NCI-H2029 treated with DMSO at 0.1 percent for 48 hours (cell line): ENCODE results near the gene TCN2.
"Not testable (repeated sequence)": the region's sequence is repeated elsewhere in the genome, so short reads cannot be mapped to it uniquely, and the experiment has no call there.

Source experiments
- DNase-seq: peaks from one replicate; lab custom pipeline; 2025; lab: John Stamatoyannopoulos, UW

The TCN2 gene

GRCh38 chr22:30611197-30611596 lies 4.2 kb downstream of the TCN2 start:
- DNase-seq, result no peak

DNA sequence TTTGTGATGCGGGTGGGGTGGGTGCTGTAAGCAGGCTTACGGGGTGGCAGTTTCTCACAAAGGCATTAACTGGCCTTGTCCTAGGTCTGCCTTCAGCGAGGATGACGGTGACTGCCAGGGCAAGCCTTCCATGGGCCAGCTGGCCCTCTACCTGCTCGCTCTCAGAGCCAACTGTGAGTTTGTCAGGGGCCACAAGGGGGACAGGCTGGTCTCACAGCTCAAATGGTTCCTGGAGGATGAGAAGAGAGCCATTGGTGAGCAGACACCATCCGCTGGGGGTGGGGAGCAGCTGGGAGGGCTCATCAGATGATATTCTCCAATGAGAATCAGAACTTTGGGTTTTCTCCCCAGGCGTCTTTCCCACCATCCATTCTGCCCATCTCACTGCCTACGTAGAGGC lies 5.8 kb downstream of the TCN2 start:
- no peak for DNase-seq

- DNase-seq, result no peak
These were observed 7.3 kb downstream of the TCN2 start for GRCh38 chr22:30614268-30614667.

DNA sequence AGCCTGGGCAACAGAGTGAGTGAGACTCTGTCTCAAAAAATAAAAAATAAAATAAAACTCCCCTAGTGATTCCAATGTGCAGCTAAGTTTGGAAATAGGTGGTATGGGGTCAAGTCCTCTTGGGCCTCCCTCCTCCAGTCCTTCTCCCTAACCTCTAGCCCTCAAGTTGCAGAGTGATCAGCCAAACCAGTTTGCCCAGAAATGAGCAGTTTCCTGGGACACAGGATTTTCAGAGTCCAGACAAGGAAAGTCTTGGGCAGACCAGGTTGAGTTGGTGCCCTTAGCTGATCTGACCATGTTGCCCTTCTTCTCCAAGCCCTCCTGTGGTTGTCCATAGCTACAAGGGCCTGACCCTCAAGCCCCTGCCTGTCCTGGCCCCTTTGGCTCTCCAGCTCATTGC lies 7.9 kb downstream of the TCN2 start:
- no peak for DNase-seq

DNA sequence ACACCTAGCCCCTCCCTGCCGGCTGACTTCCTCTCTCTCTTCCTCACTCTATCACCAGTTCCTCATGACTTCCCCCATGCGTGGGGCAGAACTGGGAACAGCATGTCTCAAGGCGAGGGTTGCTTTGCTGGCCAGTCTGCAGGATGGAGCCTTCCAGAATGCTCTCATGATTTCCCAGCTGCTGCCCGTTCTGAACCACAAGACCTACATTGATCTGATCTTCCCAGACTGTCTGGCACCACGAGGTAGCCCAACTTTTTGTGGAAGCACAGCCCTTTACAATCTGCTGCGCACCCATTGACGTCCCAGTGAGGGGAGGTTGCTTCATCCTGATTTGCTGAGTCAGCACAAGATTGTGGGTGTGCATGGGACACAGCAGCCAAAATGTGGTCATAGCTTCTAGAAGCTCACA lies 8.6 kb downstream of the TCN2 start:
- DNase-seq, result no peak

DNA sequence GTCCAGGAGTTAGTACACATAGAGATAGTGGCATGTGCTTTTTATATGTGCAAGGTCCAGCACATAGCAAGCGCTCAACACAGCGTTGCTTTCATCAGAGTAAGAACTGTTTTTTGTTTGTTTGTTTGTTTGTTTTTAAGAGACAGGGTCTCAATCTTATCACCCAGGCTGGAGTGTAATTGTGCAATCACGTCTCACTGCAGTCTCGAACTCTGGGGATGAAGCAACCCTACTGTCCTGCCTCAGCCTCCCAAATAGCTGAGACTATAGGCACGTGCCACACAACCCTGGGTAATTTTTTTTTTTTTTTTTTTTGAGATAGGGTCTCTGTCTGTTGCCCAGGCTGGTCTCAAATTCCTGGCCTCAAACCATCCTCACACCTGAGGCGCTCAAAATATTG lies 10.8 kb downstream of the TCN2 start:
- DNase-seq, result no peak

- not testable (repeated sequence) for DNase-seq
These were observed 12.9 kb downstream of the TCN2 start for GRCh38 chr22:30619909-30620308.

- DNase-seq, result no peak
These were observed 19.4 kb downstream of the TCN2 start for GRCh38 chr22:30626413-30626812.

GRCh38 chr22:30627471-30627870 lies 20.5 kb downstream of the TCN2 start:
- DNase-seq, result no peak

- DNase-seq, result peak; percentile 9
These were observed 21.5 kb downstream of the TCN2 start for GRCh38 chr22:30628491-30628890.

- DNase-seq, result not testable (repeated sequence)
These were observed 24.5 kb downstream of the TCN2 start for GRCh38 chr22:30631469-30631868.

GRCh38 chr22:30634471-30635233 lies 27.7 kb downstream of the TCN2 start:
- DNase-seq, result peak; percentile 57

GRCh38 chr22:30635273-30636225 lies 28.6 kb downstream of the TCN2 start, which contains the start of gene SLC35E4:
TSS of gene SLC35E4 (plus strand) at chr22:30635781. CDS start at chr22:30636451, 670 bp downstream.
- peak; percentile 27 for DNase-seq

DNA sequence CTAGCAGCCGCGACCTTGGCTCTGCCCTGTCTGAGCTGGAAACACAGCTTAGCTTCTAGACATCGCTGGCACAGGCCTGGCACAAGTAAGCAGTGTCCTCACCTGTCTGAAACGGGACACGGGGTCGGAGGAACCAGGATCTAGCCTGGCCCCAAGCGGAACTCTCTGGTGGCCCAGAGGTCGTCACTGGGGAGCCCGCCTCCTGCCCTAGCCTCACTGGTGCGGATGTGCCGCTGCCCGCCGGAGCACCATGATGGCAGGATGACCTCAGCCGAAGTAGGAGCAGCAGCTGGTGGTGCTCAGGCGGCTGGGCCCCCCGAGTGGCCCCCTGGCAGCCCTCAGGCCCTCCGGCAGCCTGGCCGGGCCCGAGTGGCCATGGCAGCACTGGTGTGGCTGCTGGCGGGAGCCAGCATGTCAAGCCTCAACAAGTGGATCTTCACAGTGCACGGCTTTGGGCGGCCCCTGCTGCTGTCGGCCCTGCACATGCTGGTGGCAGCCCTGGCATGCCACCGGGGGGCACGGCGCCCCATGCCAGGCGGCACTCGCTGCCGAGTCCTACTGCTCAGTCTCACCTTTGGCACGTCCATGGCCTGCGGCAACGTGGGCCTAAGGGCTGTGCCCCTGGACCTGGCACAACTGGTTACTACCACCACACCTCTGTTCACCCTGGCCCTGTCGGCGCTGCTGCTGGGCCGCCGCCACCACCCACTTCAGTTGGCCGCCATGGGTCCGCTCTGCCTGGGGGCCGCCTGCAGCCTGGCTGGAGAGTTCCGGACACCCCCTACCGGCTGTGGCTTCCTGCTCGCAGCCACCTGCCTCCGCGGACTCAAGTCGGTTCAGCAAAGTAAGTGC lies 29.5 kb downstream of the TCN2 start:
- DNase-seq, result no peak

DNA sequence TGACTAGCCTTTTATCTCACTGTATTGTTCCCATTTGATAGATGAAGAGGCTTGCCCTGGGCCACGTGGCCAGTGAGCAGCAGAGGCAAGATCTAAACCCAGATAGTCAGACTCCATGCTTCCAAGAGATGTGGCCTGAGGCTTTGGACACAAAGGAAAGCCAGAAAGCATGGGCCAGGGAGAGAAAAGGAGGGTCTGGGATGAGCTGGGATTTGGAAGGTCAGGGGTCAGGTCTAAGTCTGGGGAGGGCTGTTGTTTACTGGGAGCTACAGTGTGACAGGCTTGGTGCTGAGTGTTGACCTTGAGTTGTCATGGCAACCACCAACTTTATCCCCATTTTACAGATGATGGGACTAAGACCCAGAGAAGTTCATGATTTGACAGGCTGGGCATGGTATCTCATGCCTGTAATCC lies 30.7 kb downstream of the TCN2 start:
- DNase-seq, result no peak

DNA sequence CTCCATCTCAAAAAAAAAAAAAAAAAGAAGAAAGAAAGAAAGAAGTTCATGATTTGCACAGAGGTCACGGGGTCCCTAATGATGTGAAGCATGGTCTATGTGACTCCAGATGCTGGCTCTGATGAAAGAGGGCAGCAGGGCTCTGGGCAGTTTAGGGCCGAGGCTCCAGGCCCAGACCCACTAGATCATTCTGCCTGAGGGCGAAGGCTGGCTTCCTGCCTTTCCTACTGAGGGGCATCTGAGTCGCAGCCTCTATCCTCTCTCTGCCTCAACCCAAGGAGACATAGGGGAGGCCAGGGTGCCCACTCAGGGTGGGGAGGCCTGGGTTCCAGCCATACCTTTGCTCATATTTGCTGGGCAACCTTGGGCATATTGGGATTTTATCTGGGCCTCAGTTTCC lies 33.4 kb downstream of the TCN2 start:
- no peak for DNase-seq

GRCh38 chr22:30640839-30641430 lies 34.0 kb downstream of the TCN2 start:
- DNase-seq, result no peak

DNA sequence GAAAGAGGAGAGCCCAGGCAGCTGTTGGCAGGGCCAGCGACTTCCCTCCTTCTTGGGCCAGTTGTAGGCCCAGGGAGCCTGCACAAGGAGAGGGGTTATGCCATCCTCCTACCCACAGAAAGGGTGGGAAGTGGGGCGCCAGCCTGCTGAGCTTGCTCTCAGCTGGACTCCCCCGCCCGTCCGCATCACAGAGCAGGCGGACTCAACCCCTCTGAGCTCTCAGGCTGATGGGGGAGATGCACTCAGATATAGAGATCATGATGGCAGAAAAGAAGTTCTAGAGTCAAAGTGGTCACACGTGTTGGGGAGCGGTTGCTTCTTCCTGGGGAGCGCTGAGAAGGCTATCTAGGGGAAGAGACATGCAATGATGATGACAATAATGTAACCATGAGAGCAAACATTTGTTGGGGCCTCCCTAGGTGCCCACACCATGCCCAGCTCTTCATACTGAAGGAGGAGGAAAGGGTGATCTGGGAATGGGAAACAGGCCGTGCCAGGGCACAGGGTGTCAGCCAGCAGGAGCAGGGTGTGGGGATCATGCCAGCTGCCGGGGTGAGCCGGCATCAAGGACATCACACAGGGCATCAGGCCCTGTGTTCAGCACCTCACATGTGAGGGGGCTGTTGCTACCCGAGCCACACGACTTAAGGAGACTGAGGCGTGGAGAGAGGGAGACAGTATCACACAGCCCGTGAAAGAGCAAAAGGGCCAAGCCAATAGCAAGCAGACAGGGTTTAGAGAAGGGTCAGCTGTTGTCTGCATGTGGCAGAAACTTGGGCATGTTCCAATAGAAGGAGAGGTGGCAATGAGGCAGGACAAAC lies 36.3 kb downstream of the TCN2 start:
- DNase-seq, result no peak

DNA sequence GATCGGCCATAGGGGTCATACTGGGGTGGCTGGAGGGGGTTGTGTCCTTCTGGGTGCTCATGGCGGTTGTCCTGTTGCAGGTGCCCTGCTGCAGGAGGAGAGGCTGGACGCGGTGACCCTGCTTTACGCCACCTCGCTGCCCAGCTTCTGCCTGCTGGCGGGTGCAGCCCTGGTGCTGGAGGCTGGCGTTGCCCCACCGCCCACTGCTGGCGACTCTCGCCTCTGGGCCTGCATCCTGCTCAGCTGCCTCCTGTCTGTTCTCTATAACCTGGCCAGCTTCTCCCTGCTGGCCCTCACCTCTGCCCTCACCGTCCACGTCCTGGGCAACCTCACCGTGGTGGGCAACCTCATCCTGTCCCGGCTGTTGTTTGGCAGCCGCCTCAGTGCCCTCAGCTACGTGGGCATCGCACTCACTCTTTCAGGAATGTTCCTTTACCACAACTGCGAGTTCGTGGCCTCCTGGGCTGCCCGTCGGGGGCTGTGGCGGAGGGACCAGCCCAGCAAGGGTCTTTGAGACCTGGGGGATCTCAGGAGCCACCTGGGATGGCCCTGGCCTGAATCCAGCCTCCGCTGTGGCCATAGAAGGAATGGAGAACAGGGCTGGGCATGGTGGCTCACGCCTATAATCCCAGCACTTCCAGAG lies 39.7 kb downstream of the TCN2 start:
- DNase-seq, result no peak

DNA sequence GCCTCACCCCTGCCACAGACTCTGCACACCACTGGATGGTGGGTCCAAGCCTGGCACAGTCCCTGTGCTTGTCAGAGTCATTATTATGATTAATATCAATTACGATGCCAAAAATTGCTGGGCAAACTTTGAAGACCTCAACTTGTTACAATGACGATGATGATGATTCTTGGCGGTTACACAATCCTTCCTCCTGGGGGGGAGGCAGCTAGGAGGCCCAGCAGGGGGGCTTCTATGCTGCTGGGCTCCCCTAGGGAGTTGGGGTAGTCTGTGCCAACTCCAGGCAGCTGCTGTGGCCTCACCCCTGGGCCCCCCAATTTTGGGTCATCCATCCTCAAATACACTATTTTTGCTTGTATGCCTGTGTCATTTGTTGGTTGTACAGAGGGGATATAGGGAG lies 40.6 kb downstream of the TCN2 start:
- DNase-seq, result no peak
